Uterus (tissue), 4 donors: ENCODE data around the gene S100PBP. TPM values are rescaled to one million over a fixed set of nuclear protein-coding genes. Genes with fewer than 3 reads are reported as not detected.

Experiments
- DNase-seq, 2 donors: peaks; one replicate each; pipeline ENCODE4 v3.0.0-alpha.2; 2019 to 2020
- H3K27ac ChIP-seq, 2 donors: fragments of 200-600 bp; sonication (generic); 1 replicate in 1 of 2; 2 replicates in 1 of 2; pipeline ENCODE4 v1.5.1; 2016 to 2018
- H3K27me3 ChIP-seq, 2 donors: fragments of 200-600 bp; sonication (generic); one replicate each; pipeline ENCODE4 v1.5.1; 2018 to 2019; ENCODE audit warnings: control low read depth in 1 of 2
- H3K36me3 ChIP-seq, 2 donors: fragments of 200-600 bp; sonication (generic); one replicate each; pipeline ENCODE4 v1.5.1; 2019; ENCODE audit warnings: control low read depth in 1 of 2
- H3K4me1 ChIP-seq, 2 donors: fragments of 200-600 bp; sonication (generic); one replicate each; pipeline ENCODE4 v1.5.1; 2018 to 2019; ENCODE audit warnings: control low read depth in 1 of 2
- H3K4me3 ChIP-seq, 2 donors: fragments of 200-600 bp; sonication (generic); 1 replicate in 1 of 2; 2 replicates in 1 of 2; pipeline ENCODE4 v1.5.1; 2018 to 2019; ENCODE audit warnings: mild to moderate bottlenecking in 1 of 2
- H3K9me3 ChIP-seq, 2 donors: fragments of 200-600 bp; sonication (generic); one replicate each; pipeline ENCODE4 v1.5.1; 2019; ENCODE audit warnings: control low read depth in 1 of 2
- CTCF ChIP-seq, 4 experiments: fragments of 200-600 bp in 2 of 4; fragments of 450-650 bp in 2 of 4; sonication (generic) in 2 of 4; IDR thresholded peaks; one replicate each; pipeline ENCODE4 v1.5.1; 2016 to 2019; ENCODE audit warnings: antibody characterized with exemption in 4 of 4, mild to moderate bottlenecking in 2 of 4, moderate library complexity in 1 of 4
- POLR2A ChIP-seq, 2 donors: fragments of 450-650 bp; IDR thresholded peaks; one replicate each; pipeline ENCODE4 v1.6.1; 2016; ENCODE audit warnings: antibody characterized with exemption in 2 of 2, mild to moderate bottlenecking in 1 of 2, moderate library complexity in 1 of 2
- intact Hi-C: fragments of 100-400 bp; cut with DNase I; formaldehyde crosslinking; loops from one replicate; pipeline ENCODE4 v1.15.1; 2023; ENCODE audit warnings: low total_unique reads
- total RNA-seq, 4 donors: library from RNA; depleted of rRNA in 3 of 4; stranded (reverse); fragments of >200 nt in 3 of 4; gene quantifications; one replicate each; pipeline versions ENCODE4 v1.1.0 to v1.2.4, GENCODE V29; 2014 to 2023
- donor health status: DM: yes; HTN: yes; CAD: no.

S100PBP gene
- total RNA-seq, 4 donors from 2014 or later = 50.2 to 168 (median 76.4) TPM

DNA sequence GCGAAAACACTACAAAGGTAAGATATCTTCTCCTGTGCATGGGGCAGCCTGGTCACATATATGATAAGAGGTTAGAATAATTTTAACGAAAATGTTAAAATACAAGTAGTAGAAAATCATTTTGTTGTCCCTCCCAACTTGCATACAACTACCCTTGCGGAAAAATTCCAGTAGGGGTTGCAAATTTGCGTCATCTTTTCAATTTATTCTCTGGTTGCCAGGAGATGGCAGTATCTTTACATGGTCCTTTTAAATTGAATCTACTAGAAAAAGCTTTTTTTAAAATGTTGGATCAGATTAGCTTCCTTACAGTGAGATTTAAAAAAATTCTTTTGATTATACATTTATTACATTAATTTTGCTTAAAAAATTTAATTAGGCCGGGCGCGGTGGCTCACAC, 10.9 kb downstream of the S100PBP start:
- Histone ChIP-seq H3K4me3 (no peak overlapping the region), H3K4me1 (no peaks in the 10 kb centered on the region), H3K36me3 (no peaks in the 10 kb centered on the region), H3K9me3 (no peaks in the 10 kb centered on the region), H3K27me3 (no peaks in the 10 kb centered on the region), H3K27ac (no peak overlapping the region)
- DNase-seq = no peak
- intact Hi-C loops = no loop called here
- TF ChIP-seq CTCF (IDR thresholded peaks at IDR 0.05) (no peak), POLR2A (IDR thresholded peaks at IDR 0.05) (no peak)

DNA sequence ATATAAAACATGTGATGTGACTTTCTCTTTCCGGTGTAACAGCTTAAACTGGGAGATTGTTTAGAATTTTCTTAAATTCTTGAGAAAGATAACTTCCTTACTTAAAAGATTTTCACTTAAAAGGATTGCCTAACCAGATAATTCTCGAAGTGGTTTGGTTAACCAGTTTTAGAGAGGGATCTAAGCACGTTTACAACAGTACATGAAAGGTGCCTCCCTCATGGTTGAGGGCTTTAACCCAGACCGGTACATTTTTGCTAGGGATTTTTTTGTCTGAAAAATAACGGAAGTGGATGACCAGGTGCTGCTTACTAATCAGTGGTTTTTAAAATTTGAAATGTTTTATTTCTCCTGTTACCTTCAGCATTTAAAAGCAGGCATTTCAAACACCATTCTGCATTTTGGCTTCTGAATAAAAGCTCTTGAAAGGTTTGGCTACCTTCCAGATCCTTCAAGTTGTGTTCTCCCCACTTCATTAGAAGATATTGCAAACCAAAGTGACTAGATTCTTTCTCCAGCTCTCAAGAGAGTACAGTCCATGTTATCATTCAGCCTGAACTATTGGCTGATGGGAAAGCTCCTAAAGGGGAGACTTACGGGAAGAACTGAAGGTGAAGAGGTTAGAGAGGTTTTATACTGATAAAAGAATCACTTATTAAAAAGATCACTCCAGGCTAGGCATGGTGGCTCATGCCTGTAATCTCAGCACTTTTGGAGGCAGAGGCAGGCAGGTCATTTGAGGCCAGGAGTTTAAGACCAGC, 12.8 kb downstream of the S100PBP start:
- H3K27ac ChIP-seq = no peak overlapping the region
- H3K36me3 ChIP-seq = no peaks in the 10 kb centered on the region

DNA sequence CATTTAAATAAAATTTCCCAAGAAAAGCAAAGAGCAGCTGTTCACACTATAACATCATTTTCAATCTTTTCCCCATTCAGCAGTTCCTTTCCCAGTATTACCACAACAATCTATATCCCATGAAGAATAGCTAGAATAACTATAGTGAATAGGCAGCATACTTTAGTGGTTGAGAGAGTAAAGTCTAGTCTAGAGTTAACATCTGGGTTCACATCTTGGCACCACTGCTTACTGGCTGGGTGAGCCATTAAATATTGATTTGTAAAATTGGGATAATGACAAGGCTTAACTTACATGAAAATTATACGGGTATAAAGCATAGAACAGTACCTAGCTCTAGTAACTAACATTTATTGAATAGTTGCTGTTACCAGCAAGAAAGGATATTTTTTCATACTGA, 14.4 kb downstream of the S100PBP start:
- intact Hi-C loops = no loop called here
- no peak overlapping the region for H3K4me3 ChIP-seq
- H3K36me3 ChIP-seq = no peaks in the 10 kb centered on the region
- TF ChIP-seq POLR2A (IDR thresholded peaks at IDR 0.05) (no peak), CTCF (IDR thresholded peaks at IDR 0.05) (no peak)
- H3K27me3 ChIP-seq = no peaks in the 10 kb centered on the region
- no peak for DNase-seq
- H3K27ac ChIP-seq = no peak overlapping the region
- H3K9me3 ChIP-seq = no peaks in the 10 kb centered on the region
- no peaks in the 10 kb centered on the region for H3K4me1 ChIP-seq

More for the DNA sequence above, 12.8 kb downstream of the S100PBP start:
- Histone ChIP-seq H3K4me1 (no peaks in the 10 kb centered on the region), H3K9me3 (no peaks in the 10 kb centered on the region), H3K27me3 (no peaks in the 10 kb centered on the region), H3K4me3 (no peak overlapping the region)
- TF ChIP-seq CTCF (IDR thresholded peaks at IDR 0.05) (no peak), POLR2A (IDR thresholded peaks at IDR 0.05) (no peak)
- intact Hi-C loops = no loop called here
- DNase-seq = no peak

DNA sequence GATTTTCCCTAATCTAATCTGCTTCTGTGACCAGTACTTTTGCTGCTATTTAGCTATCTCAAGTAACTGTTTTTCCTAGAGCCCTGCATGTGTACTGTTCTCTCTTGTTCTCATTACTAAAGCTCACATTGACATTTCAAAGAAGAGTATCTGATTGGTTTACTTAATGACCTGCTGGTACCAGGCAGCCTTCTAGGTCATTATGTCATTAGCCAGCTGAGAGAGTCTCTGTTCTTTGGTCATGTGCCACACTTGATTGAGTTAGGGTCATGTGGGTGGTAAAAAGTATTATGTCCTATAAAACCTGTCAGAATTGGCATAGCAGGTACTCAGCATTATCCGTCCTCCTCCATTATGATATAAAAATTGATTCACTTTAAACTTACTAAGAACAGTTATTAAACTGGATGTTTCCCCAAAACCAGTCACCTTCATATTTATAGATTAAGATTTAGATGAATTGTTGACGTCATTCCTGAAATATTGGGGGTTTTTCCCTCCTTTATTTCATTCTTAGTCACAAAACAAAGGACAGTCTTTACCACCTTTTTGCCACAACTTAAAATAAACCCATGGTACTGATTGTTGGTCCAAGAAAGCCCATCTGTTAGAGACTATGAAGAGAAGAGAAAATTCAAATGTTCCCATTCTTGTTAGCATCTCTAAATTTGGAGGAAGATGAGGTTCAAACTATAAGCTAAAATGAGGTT, 31.1 kb downstream of the S100PBP start:
- H3K4me3 ChIP-seq = no peak overlapping the region
- no peak overlapping the region for H3K27ac ChIP-seq
- H3K9me3 ChIP-seq = no peaks in the 10 kb centered on the region
- DNase-seq = no peak
- H3K36me3 ChIP-seq = no peaks in the 10 kb centered on the region
- no peaks in the 10 kb centered on the region for H3K4me1 ChIP-seq
- intact Hi-C loops = no loop called here
- H3K27me3 ChIP-seq = no peaks in the 10 kb centered on the region
- TF ChIP-seq POLR2A (IDR thresholded peaks at IDR 0.05) = no peak
- TF ChIP-seq CTCF (IDR thresholded peaks at IDR 0.05) = no peak
